CD1c-positive myeloid dendritic cell (primary cell): ENCODE data around the gene NCOA6.
"Not testable (repeated sequence)": the region's sequence is repeated elsewhere in the genome, so short reads cannot be mapped to it uniquely, and the experiment has no call there.

Experiments
- DNase-seq: peaks from one replicate; pipeline ENCODE4 v3.0.0-alpha.2; 2016; ENCODE audit errors: extremely low spot score

The NCOA6 gene

DNA sequence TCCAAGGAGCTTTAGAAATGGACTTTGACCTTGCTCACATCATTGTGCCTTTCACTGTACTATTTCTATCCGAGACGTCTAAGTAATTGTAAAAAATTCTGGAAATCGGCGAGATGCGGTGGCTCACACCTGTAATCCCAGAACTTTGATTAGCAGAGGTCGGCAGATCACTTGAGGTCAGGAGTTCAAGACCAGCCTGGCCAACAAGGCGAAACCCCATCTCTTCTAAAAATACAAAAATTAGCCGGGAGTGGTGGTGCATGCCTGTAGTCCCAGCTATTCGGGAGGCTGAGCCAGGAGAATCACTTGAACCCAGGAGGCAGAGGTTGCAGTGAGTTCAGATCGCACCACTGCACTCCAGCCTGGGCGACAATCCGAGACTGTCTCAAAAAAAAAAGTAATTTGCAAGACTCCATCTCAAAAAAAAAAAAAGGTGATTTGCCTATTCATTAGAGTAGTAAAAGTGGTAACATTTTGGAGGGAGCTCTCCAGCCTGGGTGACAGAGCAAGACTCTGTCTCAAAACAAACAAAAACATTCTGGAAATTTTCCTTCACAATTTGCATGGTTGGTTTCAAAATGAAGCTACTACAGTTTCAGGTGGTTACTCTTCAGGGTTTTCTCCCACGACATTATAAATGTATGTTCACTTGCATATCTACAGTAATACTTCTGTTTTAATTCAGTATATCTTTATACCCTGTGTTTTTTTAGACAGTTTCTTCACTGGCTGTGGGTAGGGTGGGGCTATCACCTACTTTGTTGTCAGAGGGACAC lies 106.0 kb downstream of the NCOA6 start:
- not testable (repeated sequence) for DNase-seq

DNA sequence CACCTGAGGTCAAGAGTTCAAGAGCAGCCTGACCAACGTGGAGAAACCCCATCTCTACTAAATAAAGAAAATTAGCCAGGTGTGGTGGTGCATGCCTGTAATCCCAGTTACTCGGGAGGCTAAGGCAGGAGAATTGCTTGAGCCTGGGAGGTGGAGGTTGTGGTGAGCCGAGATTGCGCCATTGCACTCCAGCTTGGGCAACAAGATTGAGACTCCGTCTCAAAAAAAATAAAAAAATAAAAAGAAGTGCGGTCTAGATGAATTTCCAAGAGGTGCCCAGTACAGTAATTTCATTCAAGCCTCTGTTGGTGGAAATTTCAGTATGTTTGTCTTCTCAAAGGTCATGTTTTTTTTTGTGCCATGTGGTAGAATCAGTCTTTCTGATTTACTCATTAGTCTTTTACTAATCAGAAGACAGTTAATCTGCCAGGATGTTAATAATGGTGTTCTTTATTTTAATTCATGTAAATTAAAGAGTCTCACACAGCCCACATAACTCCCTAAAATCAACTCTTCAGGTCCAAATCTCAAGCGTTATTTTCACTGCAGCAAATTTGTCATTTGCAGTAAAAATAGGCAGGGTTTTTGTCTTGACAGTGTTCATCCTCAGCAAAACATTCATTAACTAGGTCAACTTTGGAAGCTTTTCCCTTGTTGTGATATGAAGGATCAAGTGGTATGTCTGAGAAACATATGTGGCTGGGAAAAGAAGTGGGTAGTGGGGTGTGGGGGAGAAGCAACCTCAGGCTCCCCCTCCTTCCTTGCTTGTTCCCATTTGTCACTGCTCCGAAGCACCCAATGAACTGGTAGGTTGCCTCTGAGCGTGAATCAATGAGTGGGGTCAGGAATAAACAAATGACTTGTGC lies 108.0 kb downstream of the NCOA6 start:
- DNase-seq = no peak

DNA sequence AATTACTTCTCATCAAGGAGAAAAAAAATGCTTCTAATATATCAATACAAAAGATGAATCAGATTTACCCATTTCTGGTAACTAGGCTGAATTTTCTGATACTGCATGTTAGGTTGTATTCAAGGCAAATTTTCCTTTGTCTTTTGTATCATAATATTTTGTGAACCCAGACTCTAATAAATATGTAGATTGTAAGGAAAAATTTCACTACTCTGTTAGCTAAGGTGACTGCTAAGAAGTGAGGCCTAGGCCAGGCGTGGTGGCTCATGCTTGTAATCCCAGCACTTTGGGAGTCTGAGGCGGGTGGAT lies 108.6 kb downstream of the NCOA6 start:
- DNase-seq = no peak

DNA sequence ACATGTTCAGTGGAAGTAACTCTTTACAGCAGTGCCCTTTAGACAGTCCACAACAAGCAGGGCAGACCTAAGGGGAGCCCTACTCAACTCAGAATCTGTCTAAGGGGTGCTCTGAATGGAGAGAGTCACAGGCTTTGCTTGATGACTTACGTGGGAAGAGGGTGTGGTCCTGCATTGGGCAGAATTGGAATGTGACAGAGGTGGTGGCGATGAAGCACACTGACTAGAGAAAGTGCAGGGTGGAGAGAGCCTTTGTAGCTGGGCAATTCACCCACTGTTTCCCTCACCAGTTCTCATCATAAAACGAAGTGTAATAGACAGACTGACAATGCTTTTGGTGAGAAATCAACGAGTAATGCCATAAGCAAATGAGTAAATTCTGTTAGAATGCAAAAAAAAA lies 110.1 kb downstream of the NCOA6 start:
- DNase-seq = no peak

DNA sequence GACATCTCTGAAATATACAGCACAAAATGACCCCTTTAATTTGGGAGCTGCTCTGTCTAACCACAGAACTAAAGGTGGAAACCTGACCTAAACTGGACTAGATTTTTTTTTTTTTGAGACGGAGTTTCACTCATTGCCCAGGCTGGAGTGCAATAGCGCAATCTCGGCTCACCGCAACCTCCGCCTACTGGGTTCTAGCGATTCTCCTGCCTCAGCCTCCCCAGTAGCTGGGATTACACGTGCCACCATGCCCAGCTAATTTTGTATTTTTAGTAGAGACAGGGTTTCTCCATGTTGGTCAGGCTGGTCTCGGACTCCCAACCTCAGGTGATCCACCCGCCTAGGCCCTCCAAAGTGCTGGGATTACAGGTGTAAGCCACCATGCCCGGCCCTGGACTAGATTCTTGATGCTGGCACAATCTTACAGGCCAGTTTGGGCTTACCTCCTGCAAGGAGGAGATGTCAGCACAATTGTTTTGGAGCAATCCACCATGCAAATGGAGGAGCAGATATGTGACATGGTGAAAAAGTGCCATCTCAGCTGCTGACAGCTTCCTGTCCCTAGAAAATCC lies 111.4 kb downstream of the NCOA6 start:
- DNase-seq = not testable (repeated sequence)

DNA sequence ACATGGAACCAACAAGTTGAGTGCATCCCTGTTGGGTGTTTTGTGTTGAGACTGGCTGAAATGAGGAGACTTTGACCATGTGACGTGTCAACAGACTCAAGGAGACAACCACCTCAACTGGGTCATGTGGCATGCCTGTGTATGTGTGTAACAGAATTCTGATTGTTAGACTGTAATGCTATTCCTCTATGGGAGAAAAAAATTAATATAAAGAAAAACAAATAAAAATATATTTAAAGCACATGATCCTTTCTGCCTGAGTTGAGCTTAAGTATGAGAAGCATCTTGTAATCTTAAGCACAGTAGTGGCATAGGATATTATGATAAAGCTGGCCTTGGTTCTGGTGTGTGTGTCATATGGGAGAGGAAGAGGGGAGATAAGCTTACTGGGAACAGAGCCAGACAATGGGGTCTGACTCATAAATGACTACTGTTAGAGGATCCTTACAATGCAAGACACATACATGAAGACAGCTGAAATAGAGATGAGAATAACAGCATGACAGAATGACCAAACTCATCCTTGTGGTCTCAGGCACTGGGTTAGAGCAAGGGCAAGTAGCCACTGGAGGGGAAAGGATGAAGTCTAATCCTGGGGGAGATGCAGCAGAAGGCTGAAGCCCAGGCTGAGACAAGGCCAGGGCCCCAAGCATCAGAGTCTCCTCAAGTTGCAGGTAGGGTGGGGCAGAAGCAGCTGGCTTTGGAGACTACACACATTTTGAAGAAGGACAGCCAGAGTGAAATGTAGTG lies 112.1 kb downstream of the NCOA6 start:
- peak; percentile 13 for DNase-seq

DNA sequence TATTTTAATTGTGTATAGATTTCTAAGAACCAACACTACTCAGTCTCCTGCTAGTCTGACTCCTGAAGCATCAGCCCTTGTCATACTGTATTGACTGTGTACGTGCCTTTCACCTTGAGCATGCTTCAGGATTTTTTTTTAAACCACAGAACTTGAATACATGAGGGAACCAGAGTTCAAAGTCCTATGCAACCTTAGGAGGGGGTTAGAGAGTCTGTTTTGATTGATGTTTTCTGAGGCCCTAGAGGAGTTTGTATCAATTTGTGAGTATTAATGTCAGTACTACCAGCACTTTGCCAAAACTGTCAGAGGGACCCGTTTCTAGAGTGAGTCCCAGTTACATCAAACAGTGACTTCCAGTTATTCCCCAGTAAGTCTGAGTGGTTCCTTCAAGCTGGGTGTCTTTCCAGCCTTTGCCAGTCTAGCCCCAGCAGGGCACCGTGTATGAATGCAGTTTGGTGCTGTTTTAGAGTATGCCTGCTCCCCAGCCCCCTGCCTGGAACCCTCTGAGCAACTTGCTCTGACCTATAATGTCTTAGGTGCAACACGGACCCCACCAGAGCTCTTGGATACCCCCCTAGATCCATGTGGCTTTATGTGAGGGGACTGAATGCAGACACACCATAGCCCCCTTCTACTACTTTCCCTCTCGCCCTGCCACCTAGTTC lies 112.8 kb downstream of the NCOA6 start:
- DNase-seq = no peak

DNA sequence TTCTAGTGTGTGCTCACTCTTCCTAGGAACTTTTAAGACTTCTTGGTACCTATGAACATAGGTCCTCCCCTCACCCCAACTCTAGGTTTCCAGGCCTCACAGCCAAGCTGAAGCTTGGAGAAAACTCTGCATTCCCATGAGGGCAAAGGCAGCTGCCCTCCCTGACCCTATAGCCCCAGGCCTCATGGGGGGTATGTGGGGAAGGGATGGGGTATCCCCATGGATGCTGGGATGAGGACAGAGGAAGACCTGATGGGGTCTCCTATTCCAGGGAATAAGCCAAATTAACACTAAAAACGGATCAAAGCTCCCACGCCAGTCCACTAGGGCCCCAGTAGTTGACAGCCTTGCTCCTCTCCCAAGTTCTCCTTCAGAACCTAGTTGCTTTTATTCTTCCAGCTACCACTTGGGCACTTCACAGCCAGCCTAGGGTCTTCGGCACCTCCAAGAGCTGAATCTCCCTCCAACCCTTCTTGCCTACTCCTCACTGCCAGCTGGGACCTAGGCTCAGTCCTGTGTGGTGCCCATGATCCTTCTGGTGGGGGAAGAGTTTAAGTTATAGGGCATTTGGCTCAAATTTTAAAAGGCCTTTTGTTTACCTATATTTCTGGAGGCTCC lies 113.5 kb downstream of the NCOA6 start:
- DNase-seq = no peak

DNA sequence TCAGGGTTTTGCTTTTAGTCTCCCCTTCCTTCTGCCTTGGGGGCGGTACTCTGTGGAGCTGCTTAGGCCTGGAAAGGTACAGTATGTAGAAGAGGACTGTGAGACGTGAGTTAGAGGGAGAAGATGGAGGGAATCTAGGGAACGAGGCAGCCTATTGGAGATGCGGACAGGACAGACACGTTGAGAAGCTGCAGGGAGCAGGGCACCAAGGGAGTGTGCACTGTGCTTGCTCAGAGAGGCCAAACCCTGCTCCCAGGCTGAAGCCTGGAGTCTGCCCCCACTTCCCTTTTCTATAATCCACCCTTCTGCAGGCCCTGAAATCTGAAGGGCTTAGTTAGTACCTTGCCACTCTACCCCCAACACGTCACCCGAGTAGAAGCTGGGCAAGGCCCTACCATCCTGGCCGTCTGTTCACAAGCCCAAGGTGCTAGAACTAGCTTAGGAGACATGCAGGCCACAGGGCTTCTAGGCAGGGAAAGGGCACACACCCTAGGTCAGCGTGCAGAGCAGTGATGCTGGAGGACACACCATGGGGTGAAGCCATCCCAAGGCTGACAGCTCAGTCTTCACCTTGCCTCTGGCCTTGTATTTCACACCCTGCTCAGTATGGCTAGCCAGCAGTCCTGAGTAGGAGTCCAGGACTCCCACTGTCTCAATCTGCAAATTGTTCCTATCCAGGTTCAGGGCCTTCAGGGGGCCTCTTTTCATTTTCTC lies 114.4 kb downstream of the NCOA6 start:
- DNase-seq = peak; percentile 18

DNA sequence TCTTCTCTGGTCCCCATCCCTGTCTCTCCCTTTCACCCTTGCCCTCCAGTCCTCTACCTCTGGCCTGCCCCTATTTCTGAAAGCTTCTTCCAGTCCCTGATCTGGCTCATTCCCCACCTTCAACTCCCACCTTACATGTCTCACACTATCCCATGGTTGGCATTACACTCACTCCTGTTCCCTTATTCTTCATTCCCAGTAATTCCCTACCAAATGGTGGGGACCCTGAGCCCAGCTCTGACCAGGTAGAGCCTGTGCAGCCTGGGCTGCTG lies 114.9 kb downstream of the NCOA6 start:
- DNase-seq = no peak

DNA sequence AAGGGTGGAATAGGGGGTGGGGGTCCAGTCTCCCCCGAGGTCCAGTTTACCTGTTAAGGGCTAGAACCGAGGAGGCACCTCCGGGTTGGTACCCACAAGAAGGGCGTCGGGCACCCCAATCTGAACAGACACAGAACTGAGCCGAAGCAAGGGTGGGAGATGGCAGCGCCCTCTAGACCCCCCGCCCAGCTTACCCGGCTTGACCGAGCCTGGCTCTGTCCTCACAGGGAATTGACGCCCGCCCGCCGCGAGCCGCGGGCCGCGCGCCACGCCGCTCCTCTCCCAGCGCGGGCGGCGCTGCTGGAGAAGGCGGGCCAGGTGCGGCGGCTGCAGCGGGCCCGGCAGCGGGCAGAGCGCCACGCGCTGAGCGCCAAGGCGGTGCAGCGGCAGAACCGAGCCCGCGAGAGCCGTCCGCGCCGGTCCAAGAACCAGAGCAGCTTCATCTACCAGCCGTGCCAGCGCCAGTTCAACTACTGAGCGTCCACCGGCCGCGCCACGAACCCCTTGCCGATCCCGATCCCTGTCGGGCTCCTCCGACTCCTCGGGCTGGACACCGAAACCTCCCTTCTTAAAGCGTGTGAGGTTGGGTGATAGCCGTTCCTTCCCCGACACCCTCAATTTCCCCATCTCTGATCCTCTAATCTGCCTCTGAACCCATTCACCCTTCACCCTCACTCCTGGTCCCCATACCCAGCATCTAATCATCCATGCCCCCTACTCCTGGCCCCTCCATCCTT lies 115.5 kb downstream of the NCOA6 start:
- DNase-seq = peak; percentile 69

DNA sequence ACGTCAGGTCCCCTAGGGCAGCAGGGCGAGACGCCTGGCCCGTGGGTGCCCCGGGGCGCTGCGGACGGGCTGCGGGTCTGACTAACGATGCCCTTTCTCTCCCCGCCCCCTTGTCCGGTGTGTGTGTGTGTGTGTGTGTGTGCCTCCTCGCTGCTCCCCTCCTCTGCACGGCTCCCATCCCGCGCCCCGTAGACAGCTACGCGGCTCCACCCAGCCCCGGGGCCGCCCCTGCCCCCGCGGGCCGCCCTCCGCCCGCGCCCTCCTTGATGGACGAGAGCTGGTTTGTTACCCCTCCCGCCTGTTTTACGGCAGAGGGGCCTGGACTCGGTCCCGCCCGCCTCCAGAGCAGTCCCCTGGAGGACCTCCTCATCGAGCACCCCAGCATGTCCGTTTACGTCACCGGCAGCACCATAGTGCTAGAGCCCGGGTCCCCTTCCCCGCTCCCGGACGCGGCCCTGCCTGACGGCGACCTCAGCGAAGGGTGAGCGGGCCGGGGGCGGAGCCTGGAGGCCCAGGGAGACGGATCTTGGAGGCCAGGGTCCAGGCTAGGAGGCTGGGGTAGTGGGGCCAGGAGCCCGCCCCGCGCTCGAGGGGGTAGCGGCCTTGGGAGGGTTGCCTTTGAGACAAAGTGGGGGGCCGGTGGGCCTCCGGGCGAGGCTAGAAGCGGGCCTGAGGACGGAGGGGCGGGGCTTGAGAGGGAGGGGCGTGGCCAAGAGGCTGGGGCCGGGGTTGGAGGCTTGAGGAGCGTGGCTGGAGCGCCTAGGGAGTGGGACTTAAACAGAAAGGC lies 116.2 kb downstream of the NCOA6 start:
- DNase-seq = peak; percentile 76

DNA sequence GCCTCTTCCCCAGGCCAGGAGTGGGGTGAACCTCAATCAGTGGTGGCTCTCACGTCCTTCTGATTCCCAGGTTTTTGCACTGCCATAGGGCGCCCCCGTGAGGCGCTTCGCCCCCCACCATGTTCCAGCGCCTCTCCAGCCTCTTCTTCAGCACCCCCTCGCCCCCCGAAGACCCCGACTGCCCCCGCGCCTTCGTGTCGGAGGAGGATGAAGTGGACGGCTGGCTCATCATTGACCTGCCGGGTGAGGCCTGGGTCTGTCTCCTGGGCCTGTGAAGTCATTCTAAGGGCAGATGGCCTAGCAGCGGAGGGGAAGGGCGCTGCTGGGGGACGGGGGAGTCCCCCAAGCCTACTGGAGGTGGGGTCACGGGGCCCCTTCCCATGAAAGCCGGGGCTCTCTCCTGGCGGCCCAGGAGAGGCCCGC lies 116.8 kb downstream of the NCOA6 start:
- DNase-seq = peak; percentile 42

DNA sequence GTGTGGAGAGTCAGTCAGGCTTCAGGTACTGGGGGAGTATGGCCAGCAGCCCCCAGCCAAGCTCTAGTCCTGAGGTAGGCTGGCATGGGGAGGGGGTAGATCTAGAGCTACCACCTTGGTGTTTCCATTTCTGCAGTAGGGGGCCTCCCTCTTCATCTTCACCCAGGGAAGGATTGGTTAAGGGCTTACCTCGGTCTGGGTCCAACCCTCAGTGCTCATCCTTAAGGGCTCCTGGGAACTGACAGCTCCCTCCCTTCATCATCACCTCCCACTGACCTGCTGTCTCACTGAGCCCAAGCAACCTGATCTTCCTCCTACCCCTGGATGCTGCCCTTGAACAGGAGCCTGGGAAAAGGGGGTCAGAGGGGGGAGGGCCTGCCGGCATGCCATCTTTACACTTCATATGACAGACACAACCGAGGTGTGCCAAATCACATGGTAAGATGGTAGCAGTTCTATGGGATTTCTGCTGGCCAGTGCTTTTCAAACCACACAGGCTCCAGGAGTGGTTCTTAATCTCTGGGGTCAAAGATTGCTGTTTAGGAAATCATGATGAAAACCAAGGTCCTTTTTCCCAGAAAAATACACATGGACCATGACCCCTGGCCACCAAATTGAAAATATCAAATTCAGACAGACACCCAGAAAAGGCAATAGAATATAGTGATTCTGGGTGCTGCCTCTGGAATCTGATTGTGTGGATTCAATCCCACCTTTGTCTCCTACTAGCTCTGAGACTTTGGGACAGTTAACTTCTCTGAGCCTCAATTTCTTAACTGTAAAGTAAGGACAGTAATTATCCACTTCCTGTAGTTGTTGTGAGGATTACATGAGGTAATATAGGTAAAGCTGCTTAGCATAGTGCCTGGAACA lies 118.3 kb downstream of the NCOA6 start:
- DNase-seq = no peak

DNA sequence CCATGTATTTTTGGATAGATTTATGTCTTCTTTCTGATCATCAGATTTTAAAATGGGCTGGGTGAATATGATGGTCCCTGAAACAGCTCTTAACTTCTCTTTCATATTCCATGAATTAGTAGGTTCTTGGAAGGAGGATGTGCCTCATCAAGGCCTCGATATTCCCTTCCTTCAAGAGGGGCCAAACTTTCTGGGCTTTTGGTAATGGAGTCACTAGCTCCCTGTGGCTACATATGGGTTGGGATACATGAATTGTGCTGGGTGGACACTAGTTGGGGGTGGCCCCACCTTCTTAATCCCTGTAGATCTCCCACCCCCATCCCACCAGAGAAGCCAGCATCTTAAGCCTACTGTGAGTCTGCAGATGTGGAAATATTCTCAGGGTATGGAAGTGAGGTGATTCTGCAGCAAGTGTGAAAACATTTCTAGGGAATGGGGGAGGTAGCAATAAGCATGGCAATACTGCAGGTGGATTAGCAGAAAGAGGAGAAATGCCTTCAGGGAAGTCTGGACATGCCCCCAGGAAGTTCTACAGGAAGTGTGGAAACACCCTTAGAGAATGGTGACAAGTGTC lies 119.1 kb downstream of the NCOA6 start:
- DNase-seq = no peak

DNA sequence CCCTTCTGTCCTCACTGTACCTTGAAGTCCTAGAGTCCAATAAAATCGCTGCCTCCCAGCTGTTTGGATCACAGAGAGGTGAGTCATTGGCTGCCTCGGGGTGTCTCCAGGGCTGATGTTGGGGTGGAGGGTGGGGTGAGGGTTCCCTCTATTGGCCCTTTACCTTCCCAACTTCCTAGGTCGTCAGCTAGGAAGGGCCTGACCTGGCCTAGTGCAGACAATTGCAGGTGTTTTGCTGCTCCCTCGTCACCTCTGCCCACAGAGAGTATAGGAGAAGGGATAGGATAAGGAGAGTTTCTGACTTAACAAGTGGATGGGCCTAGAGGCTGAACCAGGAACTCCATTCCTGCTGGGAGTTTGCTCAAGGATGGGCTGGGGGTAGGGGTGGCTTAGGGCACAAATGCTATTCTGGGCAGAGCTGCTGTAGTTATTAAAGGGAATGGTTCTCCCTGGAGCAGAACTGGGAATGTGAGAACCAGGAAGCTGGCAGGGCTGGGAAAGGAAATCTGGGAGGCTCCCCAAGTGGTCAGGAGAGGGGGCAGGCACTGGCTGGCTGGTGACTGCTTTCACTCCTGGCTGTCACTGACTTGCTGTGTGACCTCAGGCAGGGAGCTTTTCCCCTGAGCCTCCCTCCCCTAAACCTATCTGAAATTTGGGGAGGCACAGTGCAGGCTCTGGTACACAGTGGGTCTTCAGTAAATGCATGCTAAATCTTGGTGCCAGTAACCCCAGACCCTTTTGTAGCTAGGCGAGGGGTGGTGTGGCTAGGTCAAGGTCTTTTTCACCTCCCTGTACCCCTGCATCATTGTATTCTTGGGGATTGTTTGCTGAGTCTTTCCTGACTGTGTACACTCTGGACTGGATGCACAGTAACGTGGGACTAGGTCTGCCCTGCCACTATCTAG lies 119.8 kb downstream of the NCOA6 start:
- peak; percentile 45 for DNase-seq

DNA sequence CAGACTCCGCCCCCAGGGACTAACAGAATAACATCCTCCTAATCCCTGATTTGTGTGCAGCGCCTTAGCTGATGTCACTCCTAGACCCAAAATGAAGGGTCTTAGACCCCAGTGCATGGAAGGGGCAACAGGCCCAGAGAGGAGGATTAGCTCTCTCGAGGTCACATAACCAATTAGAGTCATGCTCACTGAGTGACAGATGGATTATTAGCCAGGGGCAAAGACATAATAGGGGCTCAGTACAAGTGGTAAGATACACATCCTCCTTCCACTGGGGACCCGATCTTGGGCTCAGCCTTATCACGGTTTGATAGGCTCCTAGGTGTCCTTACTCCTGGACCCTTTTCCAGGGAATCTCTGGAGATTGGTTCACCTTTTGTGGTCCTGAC lies 120.4 kb downstream of the NCOA6 start:
- DNase-seq = no peak
